Muscle of arm (tissue), 12 donors: ENCODE measurements around the gene NCR3LG1. TPM values are rescaled to one million over a fixed set of nuclear protein-coding genes. Genes with fewer than 3 reads are reported as not detected.

Experiments used
- DNase-seq: peaks from one replicate; pipeline ENCODE4 v3.0.0-alpha.2; 2013
- polyA plus RNA-seq, 12 donors: library from polyadenylated mRNA; unstranded; fragments of 120-200 nt; gene quantifications; one replicate each; pipeline ENCODE4 v1.2.1, GENCODE V29; 2013; ENCODE audit not compliant: insufficient read length in 12 of 12

The NCR3LG1 gene
- polyA plus RNA-seq, 12 donors, result 0.22 to 1.6 (median 0.39) TPM; not detected in 1

- DNase-seq, result no peak
Measured at GRCh38 chr11:17392872-17393271, 41.3 kb downstream of the NCR3LG1 start.

- DNase-seq, result no peak
Measured at GRCh38 chr11:17393472-17393871, 41.9 kb downstream of the NCR3LG1 start.

- DNase-seq, result no peak
Measured at GRCh38 chr11:17394743-17395390, 43.3 kb downstream of the NCR3LG1 start.

GRCh38 chr11:17395554-17395961, 44.0 kb downstream of the NCR3LG1 start:
- no peak for DNase-seq

GRCh38 chr11:17395978-17396377, 44.4 kb downstream of the NCR3LG1 start:
- DNase-seq, result no peak

GRCh38 chr11:17396598-17397310, 45.2 kb downstream of the NCR3LG1 start:
- DNase-seq, result no peak

GRCh38 chr11:17397311-17398002, 45.9 kb downstream of the NCR3LG1 start:
- DNase-seq, result no peak

GRCh38 chr11:17399236-17399635, 47.6 kb downstream of the NCR3LG1 start:
- no peak for DNase-seq

- no peak for DNase-seq
Measured at GRCh38 chr11:17400048-17400775, 48.6 kb downstream of the NCR3LG1 start.

- no peak for DNase-seq
Measured at GRCh38 chr11:17401316-17401715, 49.7 kb downstream of the NCR3LG1 start.

- DNase-seq, result no peak
Measured at GRCh38 chr11:17401841-17402240, 50.2 kb downstream of the NCR3LG1 start.

GRCh38 chr11:17402486-17402885, 50.9 kb downstream of the NCR3LG1 start:
- DNase-seq, result no peak

GRCh38 chr11:17403980-17404759, 52.6 kb downstream of the NCR3LG1 start:
- DNase-seq, result no peak

- no peak for DNase-seq
Measured at GRCh38 chr11:17405232-17406005, 53.8 kb downstream of the NCR3LG1 start.

GRCh38 chr11:17406082-17406817, 54.6 kb downstream of the NCR3LG1 start:
- no peak for DNase-seq

GRCh38 chr11:17406818-17407149, 55.2 kb downstream of the NCR3LG1 start:
- DNase-seq, result no peak

- no peak for DNase-seq
Measured at GRCh38 chr11:17407575-17407974, 56.0 kb downstream of the NCR3LG1 start.

- no peak for DNase-seq
Measured at GRCh38 chr11:17408026-17408425, 56.4 kb downstream of the NCR3LG1 start.

- no peak for DNase-seq
Measured at GRCh38 chr11:17408641-17409040, 57.0 kb downstream of the NCR3LG1 start.
